ENCODE measurements around the gene PRKAR1B. TPM values are rescaled to one million over a fixed set of nuclear protein-coding genes. Genes with fewer than 3 reads are reported as not detected.
A peak's percentile ranks its signal among the peaks of the same experiment; 100 is the strongest.

The PRKAR1B gene
- total RNA-seq, 1 donor from 2014 or later = 19.3 TPM

DNA sequence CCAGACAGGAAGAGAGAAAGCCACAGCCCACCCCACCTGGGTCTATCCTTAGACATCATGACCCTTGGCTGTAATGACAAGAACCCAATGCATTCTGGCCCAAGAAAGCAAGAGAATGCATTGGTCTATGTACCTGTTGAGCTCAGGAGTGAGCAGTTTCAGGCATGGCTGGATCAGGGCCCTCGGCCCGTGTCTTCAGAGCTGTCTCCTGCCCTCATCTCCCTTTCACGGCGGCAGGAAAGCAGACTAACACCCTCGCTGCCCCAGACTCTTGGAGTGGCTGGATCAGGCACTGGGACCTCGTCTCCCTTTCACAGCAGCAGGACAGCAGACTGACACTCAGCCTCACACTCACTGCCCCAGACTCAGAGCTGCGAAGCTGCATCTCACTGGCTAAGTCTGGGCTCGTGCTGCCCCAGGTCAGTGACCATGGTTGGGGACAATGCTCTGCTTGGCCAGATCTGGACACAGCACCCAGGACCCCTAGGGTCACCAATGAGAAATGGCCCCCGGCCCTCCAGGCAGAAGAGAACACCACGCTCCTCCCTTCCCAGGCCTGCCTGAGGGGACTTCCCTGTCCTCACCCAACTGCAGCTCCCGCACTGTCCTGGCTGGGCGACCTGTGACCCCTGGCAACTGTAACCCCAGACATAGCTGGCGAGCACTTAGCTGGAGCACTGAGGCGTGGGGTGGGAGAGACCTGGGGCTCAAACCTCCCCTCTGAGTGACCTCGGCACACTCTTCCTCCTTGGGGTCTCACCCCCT lies 194.5 kb downstream of the PRKAR1B start:
- H3K4me1 ChIP-seq (ENCODE audit: control insufficient read depth in 3 of 3, insufficient read depth in 3 of 3, low read length in 3 of 3) = no peaks in the 10 kb centered on the region
- H3K9me3 ChIP-seq (ENCODE audit: control insufficient read depth in 3 of 3, low read length in 3 of 3) = no peaks in the 10 kb centered on the region
- no peak overlapping the region for H3K4me3 ChIP-seq (ENCODE audit: low read length in 3 of 3)
- H3K27ac ChIP-seq (ENCODE audit: low read depth, low read length) = no peak overlapping the region
- no peak overlapping the region for H3K9ac ChIP-seq (ENCODE audit: low read depth in 1 of 3, low read length in 3 of 3)
- peaks cover 2 to 6% (median 4%) of the 10 kb centered on the region in 3 donors for H3K27me3 ChIP-seq (ENCODE audit: control insufficient read depth in 3 of 3, insufficient read depth in 3 of 3, low read length in 3 of 3)
- no peaks in the 10 kb centered on the region for H3K36me3 ChIP-seq (ENCODE audit: control insufficient read depth in 3 of 3, insufficient read depth in 3 of 3, low read length in 3 of 3)

DNA sequence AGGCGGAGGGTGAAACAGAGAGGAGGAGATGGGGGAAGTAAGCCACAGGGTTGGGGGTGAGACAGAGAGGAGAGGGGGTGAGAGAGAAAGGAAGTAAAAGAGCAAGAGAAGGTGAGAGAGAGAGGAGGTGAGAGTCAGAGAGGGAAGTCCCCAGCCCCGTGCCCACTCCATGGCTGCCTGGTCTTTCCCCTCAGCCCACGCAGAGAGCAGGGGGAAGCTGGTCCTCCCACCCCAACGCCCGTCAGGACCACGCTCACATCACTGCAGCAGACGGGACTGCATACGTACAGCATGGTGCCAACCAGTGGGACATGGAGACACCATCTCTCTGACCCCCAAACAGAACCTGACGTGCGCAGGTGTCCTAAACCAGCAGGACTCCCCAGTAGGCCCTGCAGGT lies 195.3 kb downstream of the PRKAR1B start:
- Histone ChIP-seq H3K4me3 (ENCODE audit: low read length in 3 of 3) (no peak overlapping the region), H3K27me3 (ENCODE audit: control insufficient read depth in 3 of 3, insufficient read depth in 3 of 3, low read length in 3 of 3) (peaks cover 2 to 6% (median 4%) of the 10 kb centered on the region in 3 donors), H3K9me3 (ENCODE audit: control insufficient read depth in 3 of 3, low read length in 3 of 3) (no peaks in the 10 kb centered on the region), H3K27ac (ENCODE audit: low read depth, low read length) (no peak overlapping the region), H3K36me3 (ENCODE audit: control insufficient read depth in 3 of 3, insufficient read depth in 3 of 3, low read length in 3 of 3) (no peaks in the 10 kb centered on the region), H3K4me1 (ENCODE audit: control insufficient read depth in 3 of 3, insufficient read depth in 3 of 3, low read length in 3 of 3) (no peaks in the 10 kb centered on the region), H3K9ac (ENCODE audit: low read depth in 1 of 3, low read length in 3 of 3) (no peak overlapping the region)

DNA sequence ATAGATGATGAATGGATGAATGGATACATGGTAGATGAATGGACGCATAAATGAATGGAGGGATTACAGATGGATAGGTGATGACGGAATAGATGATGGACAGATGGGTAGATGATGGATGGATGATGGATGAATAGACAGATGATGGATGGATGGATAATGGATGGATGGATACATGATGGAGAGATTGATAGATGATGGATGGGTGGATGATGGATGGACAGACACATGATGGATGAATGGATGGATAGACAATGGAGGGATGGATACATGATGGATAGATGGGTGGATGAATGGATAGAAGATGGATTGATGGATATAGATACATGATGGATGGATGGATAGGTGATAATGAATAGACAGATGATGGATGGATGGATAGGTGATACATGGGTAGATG lies 198.6 kb downstream of the PRKAR1B start:
- no peak overlapping the region for H3K9ac ChIP-seq (ENCODE audit: low read depth in 1 of 3, low read length in 3 of 3)
- H3K27ac ChIP-seq (ENCODE audit: low read depth, low read length) = no peak overlapping the region
- no peaks in the 10 kb centered on the region for H3K4me1 ChIP-seq (ENCODE audit: control insufficient read depth in 3 of 3, insufficient read depth in 3 of 3, low read length in 3 of 3)
- H3K36me3 ChIP-seq (ENCODE audit: control insufficient read depth in 3 of 3, insufficient read depth in 3 of 3, low read length in 3 of 3) = no peaks in the 10 kb centered on the region
- H3K4me3 ChIP-seq (ENCODE audit: low read length in 3 of 3) = no peak overlapping the region
- peaks cover 0 to 9% (median 4%) of the 10 kb centered on the region in 3 donors for H3K27me3 ChIP-seq (ENCODE audit: control insufficient read depth in 3 of 3, insufficient read depth in 3 of 3, low read length in 3 of 3)
- H3K9me3 ChIP-seq (ENCODE audit: control insufficient read depth in 3 of 3, low read length in 3 of 3) = no peaks in the 10 kb centered on the region

DNA sequence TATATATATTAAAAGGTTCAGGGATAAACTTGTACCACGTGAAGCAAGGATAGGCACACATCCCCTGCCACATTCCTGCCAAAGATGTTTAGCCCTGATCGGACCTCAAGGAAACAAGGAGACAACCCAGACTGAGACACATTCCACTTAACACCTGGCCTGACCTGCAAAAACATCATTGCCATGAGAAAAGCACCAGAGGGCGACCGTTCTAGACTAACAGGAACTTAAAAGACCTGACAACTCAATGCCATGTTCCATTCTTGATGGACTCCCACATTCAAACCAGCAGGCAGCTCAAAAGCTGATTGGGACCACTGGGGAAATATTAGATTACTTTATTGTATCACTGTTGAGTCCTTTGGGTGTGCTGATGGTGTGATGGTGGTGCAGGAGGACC lies 199.4 kb downstream of the PRKAR1B start:
- H3K27me3 ChIP-seq (ENCODE audit: control insufficient read depth in 3 of 3, insufficient read depth in 3 of 3, low read length in 3 of 3) = peaks cover 0 to 9% (median 4%) of the 10 kb centered on the region in 3 donors
- no peaks in the 10 kb centered on the region for H3K9me3 ChIP-seq (ENCODE audit: control insufficient read depth in 3 of 3, low read length in 3 of 3)
- H3K36me3 ChIP-seq (ENCODE audit: control insufficient read depth in 3 of 3, insufficient read depth in 3 of 3, low read length in 3 of 3) = no peaks in the 10 kb centered on the region
- peaks cover 0 to 1% (median 0%) of the 10 kb centered on the region in 3 donors for H3K4me1 ChIP-seq (ENCODE audit: control insufficient read depth in 3 of 3, insufficient read depth in 3 of 3, low read length in 3 of 3)
- no peak overlapping the region for H3K27ac ChIP-seq (ENCODE audit: low read depth, low read length)
- H3K9ac ChIP-seq (ENCODE audit: low read depth in 1 of 3, low read length in 3 of 3) = no peak overlapping the region
- H3K4me3 ChIP-seq (ENCODE audit: low read length in 3 of 3) = no peak overlapping the region

DNA sequence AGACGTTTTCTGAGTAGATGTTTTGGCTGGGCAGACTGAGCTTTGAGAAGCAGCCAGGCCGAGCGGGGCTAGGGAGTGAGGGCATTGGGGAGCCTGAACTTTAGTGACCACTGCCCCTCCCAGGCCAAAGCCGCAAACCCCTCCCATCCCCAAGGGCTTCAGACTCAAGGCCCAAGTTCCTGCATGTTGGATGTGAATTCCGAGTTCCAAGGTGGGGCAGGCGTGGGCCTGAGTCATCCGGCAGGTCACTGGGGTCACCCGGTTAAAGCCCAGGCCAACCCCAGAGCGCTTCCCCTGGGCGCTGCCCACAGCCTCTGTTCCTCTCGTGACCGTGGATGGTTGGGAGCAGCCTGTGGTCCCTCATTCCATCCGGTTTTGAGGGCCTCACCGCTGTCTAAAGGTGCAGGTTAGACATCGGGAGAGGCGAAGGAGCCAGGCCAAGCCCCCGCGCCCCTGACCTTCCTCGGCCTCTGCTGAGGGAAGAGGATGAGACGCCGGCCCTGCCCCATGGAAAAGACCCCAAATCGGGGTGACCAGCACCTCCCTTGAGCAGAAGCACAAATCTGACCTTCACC lies 200.5 kb downstream of the PRKAR1B start:
- no peaks in the 10 kb centered on the region for H3K9me3 ChIP-seq (ENCODE audit: control insufficient read depth in 3 of 3, low read length in 3 of 3)
- no peak overlapping the region for H3K4me3 ChIP-seq (ENCODE audit: low read length in 3 of 3)
- H3K27ac ChIP-seq (ENCODE audit: low read depth, low read length) = no peak overlapping the region
- no peak overlapping the region for H3K9ac ChIP-seq (ENCODE audit: low read depth in 1 of 3, low read length in 3 of 3)
- H3K36me3 ChIP-seq (ENCODE audit: control insufficient read depth in 3 of 3, insufficient read depth in 3 of 3, low read length in 3 of 3) = no peaks in the 10 kb centered on the region
- peaks cover 4 to 13% (median 8%) of the 10 kb centered on the region in 3 donors for H3K4me1 ChIP-seq (ENCODE audit: control insufficient read depth in 3 of 3, insufficient read depth in 3 of 3, low read length in 3 of 3)
- peaks cover 0 to 9% (median 4%) of the 10 kb centered on the region in 3 donors for H3K27me3 ChIP-seq (ENCODE audit: control insufficient read depth in 3 of 3, insufficient read depth in 3 of 3, low read length in 3 of 3)

DNA sequence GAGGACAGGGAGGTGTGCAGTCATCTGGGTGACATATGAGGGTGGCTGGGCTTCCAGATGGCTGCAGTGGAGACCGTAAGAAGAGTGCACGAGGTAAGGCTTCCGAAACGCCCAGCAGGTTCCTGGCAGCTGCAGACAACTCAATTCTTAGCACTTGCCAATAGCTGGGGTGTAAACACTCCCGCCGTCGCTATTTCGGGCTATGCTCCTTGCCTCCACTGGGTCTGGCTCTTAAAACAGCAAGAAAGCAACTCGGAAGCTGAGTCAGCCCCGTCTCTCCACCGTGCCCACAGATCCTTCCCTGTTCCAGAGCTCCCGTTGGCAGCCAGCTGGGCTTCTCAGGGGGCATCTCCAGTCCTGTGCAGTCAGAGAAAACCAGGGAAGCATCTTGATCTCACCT lies 201.3 kb downstream of the PRKAR1B start:
- no peak overlapping the region for H3K27ac ChIP-seq (ENCODE audit: low read depth, low read length)
- no peak overlapping the region for H3K9ac ChIP-seq (ENCODE audit: low read depth in 1 of 3, low read length in 3 of 3)
- H3K36me3 ChIP-seq (ENCODE audit: control insufficient read depth in 3 of 3, insufficient read depth in 3 of 3, low read length in 3 of 3) = no peaks in the 10 kb centered on the region
- peaks cover 6 to 21% (median 13%) of the 10 kb centered on the region in 3 donors for H3K4me1 ChIP-seq (ENCODE audit: control insufficient read depth in 3 of 3, insufficient read depth in 3 of 3, low read length in 3 of 3)
- no peak overlapping the region for H3K4me3 ChIP-seq (ENCODE audit: low read length in 3 of 3)
- no peaks in the 10 kb centered on the region for H3K9me3 ChIP-seq (ENCODE audit: control insufficient read depth in 3 of 3, low read length in 3 of 3)
- peaks cover 0 to 6% (median 4%) of the 10 kb centered on the region in 3 donors for H3K27me3 ChIP-seq (ENCODE audit: control insufficient read depth in 3 of 3, insufficient read depth in 3 of 3, low read length in 3 of 3)

DNA sequence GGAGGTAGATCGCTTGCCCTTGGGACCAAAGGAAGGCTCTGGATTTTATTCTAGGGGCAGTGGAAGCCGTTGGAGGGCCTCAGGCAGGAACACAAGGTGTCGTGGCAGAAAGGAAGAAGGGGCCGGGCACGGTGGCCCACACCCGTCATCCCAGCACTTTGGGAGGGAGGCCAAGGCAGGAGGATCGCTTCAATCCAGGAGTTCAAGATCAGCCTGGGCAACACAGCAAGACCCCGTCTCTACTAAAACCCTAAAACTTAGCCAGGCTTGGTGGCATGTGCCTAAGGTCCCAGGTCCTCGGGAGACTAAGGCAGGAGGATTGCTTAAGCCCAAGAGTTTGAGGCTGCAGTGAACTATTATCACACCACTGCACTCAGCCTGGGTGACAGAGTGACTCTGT lies 202.3 kb downstream of the PRKAR1B start:
- Histone ChIP-seq H3K9me3 (ENCODE audit: control insufficient read depth in 3 of 3, low read length in 3 of 3) (no peaks in the 10 kb centered on the region), H3K4me1 (ENCODE audit: control insufficient read depth in 3 of 3, insufficient read depth in 3 of 3, low read length in 3 of 3) (peaks cover 6 to 24% (median 16%) of the 10 kb centered on the region in 3 donors), H3K9ac (ENCODE audit: low read depth in 1 of 3, low read length in 3 of 3) (no peak overlapping the region), H3K27me3 (ENCODE audit: control insufficient read depth in 3 of 3, insufficient read depth in 3 of 3, low read length in 3 of 3) (peaks cover 0 to 5% (median 0%) of the 10 kb centered on the region in 3 donors), H3K27ac (ENCODE audit: low read depth, low read length) (no peak overlapping the region), H3K4me3 (ENCODE audit: low read length in 3 of 3) (no peak overlapping the region), H3K36me3 (ENCODE audit: control insufficient read depth in 3 of 3, insufficient read depth in 3 of 3, low read length in 3 of 3) (no peaks in the 10 kb centered on the region)

DNA sequence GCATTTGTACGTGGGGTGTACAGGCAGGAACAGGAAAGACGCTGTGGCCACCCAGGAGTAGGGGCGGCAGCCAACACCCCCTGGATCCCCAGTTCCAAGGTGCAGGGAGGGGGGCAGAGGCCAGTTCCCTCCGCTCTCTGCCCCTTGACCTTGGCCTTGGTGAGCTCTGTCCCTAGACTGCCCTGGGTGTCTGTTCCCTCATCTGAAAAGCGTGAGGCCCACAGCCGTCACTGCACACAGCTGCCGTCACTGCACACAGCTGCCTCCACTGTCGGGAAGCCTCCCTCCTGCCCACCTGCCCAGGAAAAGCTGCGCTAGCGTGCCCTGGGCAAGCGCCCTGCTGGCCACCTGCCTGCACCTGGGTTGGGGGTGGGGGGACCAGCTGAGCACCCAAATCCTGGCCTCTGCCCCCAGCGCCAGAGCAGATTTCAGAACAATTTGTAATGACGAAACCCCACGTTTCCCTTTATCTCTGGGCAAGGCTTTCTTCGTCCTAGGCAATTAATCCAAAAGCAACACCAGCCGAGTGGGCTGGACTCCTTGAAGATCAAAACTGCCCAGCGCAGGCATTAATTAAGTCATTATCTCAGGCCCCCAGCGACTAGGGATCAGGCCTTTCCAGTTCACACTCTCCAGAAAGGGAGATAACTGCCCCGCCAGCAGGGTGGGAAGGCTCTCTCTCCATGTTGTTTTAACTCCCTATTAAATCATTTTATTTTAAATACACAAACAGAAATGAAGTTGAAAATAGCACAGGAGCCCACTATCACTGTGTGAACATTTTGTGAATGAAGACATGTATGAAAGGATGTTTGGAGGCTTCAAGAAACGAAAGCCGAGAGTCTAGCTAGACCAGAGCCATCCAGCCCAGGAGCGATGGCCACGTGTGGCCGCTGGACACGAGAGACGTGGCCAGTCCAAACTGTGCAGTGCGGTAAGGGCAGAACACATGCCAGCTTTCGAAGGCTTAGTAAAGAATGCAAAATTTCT lies 203.4 kb downstream of the PRKAR1B start:
- no peak overlapping the region for H3K9ac ChIP-seq (ENCODE audit: low read depth in 1 of 3, low read length in 3 of 3)
- peaks cover 0 to 5% (median 0%) of the 10 kb centered on the region in 3 donors for H3K27me3 ChIP-seq (ENCODE audit: control insufficient read depth in 3 of 3, insufficient read depth in 3 of 3, low read length in 3 of 3)
- no peak overlapping the region for H3K27ac ChIP-seq (ENCODE audit: low read depth, low read length)
- no peaks in the 10 kb centered on the region for H3K36me3 ChIP-seq (ENCODE audit: control insufficient read depth in 3 of 3, insufficient read depth in 3 of 3, low read length in 3 of 3)
- H3K4me1 ChIP-seq (ENCODE audit: control insufficient read depth in 3 of 3, insufficient read depth in 3 of 3, low read length in 3 of 3) = peaks cover 6 to 24% (median 16%) of the 10 kb centered on the region in 3 donors
- no peaks in the 10 kb centered on the region for H3K9me3 ChIP-seq (ENCODE audit: control insufficient read depth in 3 of 3, low read length in 3 of 3)
- no peak overlapping the region for H3K4me3 ChIP-seq (ENCODE audit: low read length in 3 of 3)

DNA sequence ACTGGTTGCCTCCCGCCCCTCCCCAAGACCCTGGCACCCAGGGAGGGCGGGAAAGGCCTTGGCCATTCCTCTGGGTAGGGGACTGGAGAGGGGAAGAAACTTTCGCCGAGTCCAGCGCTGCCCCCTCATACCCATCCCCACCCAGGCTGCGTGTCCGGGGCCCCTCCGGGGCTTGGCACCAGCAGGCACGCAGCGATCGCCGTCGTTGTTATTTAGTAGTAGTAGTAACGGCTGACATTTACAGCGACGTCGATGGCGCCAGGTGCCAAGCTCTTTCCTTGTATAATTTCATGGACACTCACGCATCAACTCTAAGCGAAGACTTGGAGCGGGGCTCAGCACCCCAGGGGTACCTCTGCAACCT lies 204.1 kb downstream of the PRKAR1B start:
- peak overlapping the region in 1 of 3 donors; percentile 59 for H3K9ac ChIP-seq (ENCODE audit: low read depth in 1 of 3, low read length in 3 of 3)
- peaks cover 6 to 24% (median 16%) of the 10 kb centered on the region in 3 donors for H3K4me1 ChIP-seq (ENCODE audit: control insufficient read depth in 3 of 3, insufficient read depth in 3 of 3, low read length in 3 of 3)
- H3K4me3 ChIP-seq (ENCODE audit: low read length in 3 of 3) = no peak overlapping the region
- H3K36me3 ChIP-seq (ENCODE audit: control insufficient read depth in 3 of 3, insufficient read depth in 3 of 3, low read length in 3 of 3) = no peaks in the 10 kb centered on the region
- H3K27ac ChIP-seq (ENCODE audit: low read depth, low read length) = no peak overlapping the region
- peaks cover 0 to 5% (median 0%) of the 10 kb centered on the region in 3 donors for H3K27me3 ChIP-seq (ENCODE audit: control insufficient read depth in 3 of 3, insufficient read depth in 3 of 3, low read length in 3 of 3)
- no peaks in the 10 kb centered on the region for H3K9me3 ChIP-seq (ENCODE audit: control insufficient read depth in 3 of 3, low read length in 3 of 3)
